Right cardiac atrium (tissue), 5 donors: ENCODE results near the gene TMCC1. TPM values are rescaled to one million over a fixed set of nuclear protein-coding genes. Genes with fewer than 3 reads are reported as not detected.

ENCODE experiments used
- ATAC-seq, 2 donors: fragments of 200-7000 bp; cut with Tn5 transposase; one replicate each; pipeline versions ENCODE4 v1.8.0 to v1.9.1; 2020; ENCODE audit warnings: moderate library complexity in 2 of 2, mild to moderate bottlenecking in 1 of 2
- DNase-seq, 3 donors: peaks; one replicate each; pipeline ENCODE4 v3.0.0-alpha.2; 2020
- H3K27ac ChIP-seq: one replicate; pipeline ENCODE4 v1.5.1; 2013; ENCODE audit warnings: mild to moderate bottlenecking, low read length, control low read depth, moderate library complexity
- H3K27me3 ChIP-seq: one replicate; pipeline ENCODE4 v1.6.1; 2013; ENCODE audit not compliant: control insufficient read depth, insufficient read depth
- H3K4me1 ChIP-seq: one replicate; pipeline ENCODE4 v1.6.1; 2013; ENCODE audit warnings: low read length; ENCODE audit not compliant: control insufficient read depth, insufficient read depth
- H3K4me3 ChIP-seq: one replicate; pipeline ENCODE4 v1.5.1; 2013; ENCODE audit warnings: low read length, control low read depth
- H3K9me3 ChIP-seq: one replicate; pipeline ENCODE4 v1.6.1; 2013; ENCODE audit warnings: low read length; ENCODE audit not compliant: control insufficient read depth
- WGBS: extraction: QIAGEN DNeasy Blood & Tissue Kit; methylation state at CpG from one replicate; pipeline ENCODE4 v1.1.7; 2013; 5-methylcytosine and 5-hydroxymethylcytosine counted together
- intact Hi-C, 4 donors: fragments of 100-400 bp; cut with DNase I; formaldehyde crosslinking; loops; one replicate each; pipeline versions ENCODE4 v1.11.0 to v1.14.0; 2022 to 2023
- polyA plus RNA-seq: library from polyadenylated mRNA; stranded (reverse); fragments of 200-250 nt; gene quantifications from one replicate; pipeline ENCODE4 v1.2.3, GENCODE V29; 2013
- total RNA-seq, 4 donors: library from RNA; stranded (reverse); fragmentation: NEBNext Ultra II Directional; extraction: Animal tissue kit (Norgen Biotek cat#: 25700); gene quantifications; one replicate each; pipeline ENCODE4 v1.2.1, GENCODE V29; 2021
- donor health status: healthy with polysubstance abuse.
- donor health status: DM: no; HTN: yes; CAD: no.
- donor health status: DM: no; HTN: no; CAD: no.
- donor health status: DM: no; HTN: yes; CAD: no; lungs with severe emphysema.
- donor health status: DM: yes; HTN: yes; CAD: no.

Gene TMCC1
- total and polyA plus RNA-seq, 5 donors = 12.9 to 45.0 (median 42.9) TPM

GRCh38 chr3:129662191-129662608 lies 231.3 kb downstream of the TMCC1 start:
- no peaks in the 10 kb centered on the region for H3K9me3 ChIP-seq
- no peak overlapping the region for H3K27ac ChIP-seq
- WGBS = 70% methylated on average over 4 of the region's 4 CpGs
- H3K4me3 ChIP-seq = no peak overlapping the region
- intact Hi-C loops = no loop called here
- H3K4me1 ChIP-seq = peaks cover 6% of the 10 kb centered on the region
- ATAC-seq (no peak), DNase-seq (no peak)
- H3K27me3 ChIP-seq = no peaks in the 10 kb centered on the region

DNA sequence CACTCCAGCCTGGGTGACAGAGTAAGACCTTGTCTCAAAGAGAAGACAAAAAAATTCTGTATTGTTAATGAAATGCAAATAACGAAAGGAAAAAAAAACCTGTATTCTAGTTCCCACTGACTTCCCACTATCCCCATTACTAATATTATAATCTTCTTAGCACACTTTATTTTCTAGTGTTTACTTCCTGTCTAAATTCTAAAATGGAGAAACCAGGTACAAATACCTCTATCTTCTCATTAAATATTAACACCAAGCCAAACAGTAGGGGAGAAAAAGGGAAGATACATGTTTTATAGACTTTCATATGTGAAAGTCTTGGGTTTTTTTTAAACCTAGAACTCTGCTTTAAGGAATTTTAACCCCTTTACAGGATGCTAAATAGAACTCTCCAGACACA lies 231.7 kb downstream of the TMCC1 start:
- DNase-seq = no peak
- ATAC-seq = no peak
- Histone ChIP-seq H3K4me1 (peaks cover 6% of the 10 kb centered on the region), H3K9me3 (no peaks in the 10 kb centered on the region), H3K4me3 (no peak overlapping the region), H3K27ac (no peak overlapping the region), H3K27me3 (no peaks in the 10 kb centered on the region)
- WGBS = 90% methylated on average over 1 of the region's 1 CpG
- intact Hi-C loops = no loop called here

- intact Hi-C loops = loop anchor here in 1 of 4 donors (10.0 kb wide), 1 partner anchor 107 kb away; no protein-coding TSS in a partner anchor
- ATAC-seq (no peak), DNase-seq (no peak)
- Histone ChIP-seq H3K4me1 (peaks cover 4% of the 10 kb centered on the region), H3K27me3 (no peaks in the 10 kb centered on the region), H3K4me3 (no peak overlapping the region), H3K9me3 (no peaks in the 10 kb centered on the region), H3K27ac (peak overlapping the region; percentile 63)
- 57% methylated on average over 4 of the region's 4 CpGs for WGBS
Observed at GRCh38 chr3:129658110-129658843, 235.2 kb downstream of the TMCC1 start.

GRCh38 chr3:129657261-129658046 lies 236.1 kb downstream of the TMCC1 start:
- Histone ChIP-seq H3K4me3 (no peak overlapping the region), H3K27ac (no peak overlapping the region), H3K27me3 (no peaks in the 10 kb centered on the region), H3K9me3 (no peaks in the 10 kb centered on the region), H3K4me1 (peaks cover 4% of the 10 kb centered on the region)
- WGBS = 80% methylated on average over 2 of the region's 2 CpGs
- DNase-seq = no peak
- ATAC-seq = peak in 1 of 2 donors; percentile 33
- intact Hi-C loops = loop anchor here in 1 of 4 donors (10.0 kb wide), 1 partner anchor 107 kb away; no protein-coding TSS in a partner anchor

DNA sequence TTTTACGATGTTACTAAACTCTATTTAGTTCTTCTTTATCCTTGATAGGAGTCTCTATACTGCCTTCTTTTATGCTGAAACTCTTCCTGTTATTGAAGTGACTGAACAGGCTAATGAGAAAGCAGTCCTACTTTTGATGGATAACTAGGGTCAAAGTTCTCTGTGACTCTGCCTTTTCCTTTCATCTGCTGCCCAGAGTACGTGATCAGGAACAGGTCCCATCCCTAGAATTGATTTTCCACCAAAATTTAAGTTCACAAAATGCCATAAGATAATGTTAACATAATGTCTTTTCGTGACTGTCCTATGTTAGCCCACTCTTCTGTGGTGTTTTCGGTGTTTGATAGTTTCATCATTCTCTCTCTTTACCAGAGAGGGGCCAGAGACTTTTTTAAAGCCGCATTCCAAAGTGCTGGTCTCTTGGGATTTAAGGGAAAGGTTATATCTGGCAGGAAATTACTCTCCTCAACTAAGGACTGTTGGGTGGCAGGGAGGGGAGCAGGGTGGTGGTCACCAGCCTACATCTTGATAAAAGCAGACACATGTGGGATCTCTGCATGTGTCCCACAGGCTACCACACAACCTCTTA lies 236.8 kb downstream of the TMCC1 start:
- Histone ChIP-seq H3K4me3 (no peak overlapping the region), H3K4me1 (peaks cover 4% of the 10 kb centered on the region), H3K9me3 (no peaks in the 10 kb centered on the region), H3K27me3 (no peaks in the 10 kb centered on the region), H3K27ac (no peak overlapping the region)
- peak in 1 of 2 donors; percentile 32 for ATAC-seq
- DNase-seq = no peak
- 77% methylated on average over 5 of the region's 5 CpGs for WGBS
- intact Hi-C loops = loop anchor here in 1 of 4 donors (10.0 kb wide), 1 partner anchor 108 kb away; no protein-coding TSS in a partner anchor

- no peak overlapping the region for H3K27ac ChIP-seq
- H3K27me3 ChIP-seq = no peaks in the 10 kb centered on the region
- no peak overlapping the region for H3K4me3 ChIP-seq
- H3K4me1 ChIP-seq = peaks cover 4% of the 10 kb centered on the region
- no peaks in the 10 kb centered on the region for H3K9me3 ChIP-seq
- no peak for DNase-seq
- intact Hi-C loops = loop anchor here in 1 of 4 donors (10.0 kb wide), 1 partner anchor 110 kb away; no protein-coding TSS in a partner anchor
- ATAC-seq = no peak
- WGBS = 93% methylated on average over 4 of the region's 4 CpGs
Observed at GRCh38 chr3:129655291-129655700, 238.2 kb downstream of the TMCC1 start.

DNA sequence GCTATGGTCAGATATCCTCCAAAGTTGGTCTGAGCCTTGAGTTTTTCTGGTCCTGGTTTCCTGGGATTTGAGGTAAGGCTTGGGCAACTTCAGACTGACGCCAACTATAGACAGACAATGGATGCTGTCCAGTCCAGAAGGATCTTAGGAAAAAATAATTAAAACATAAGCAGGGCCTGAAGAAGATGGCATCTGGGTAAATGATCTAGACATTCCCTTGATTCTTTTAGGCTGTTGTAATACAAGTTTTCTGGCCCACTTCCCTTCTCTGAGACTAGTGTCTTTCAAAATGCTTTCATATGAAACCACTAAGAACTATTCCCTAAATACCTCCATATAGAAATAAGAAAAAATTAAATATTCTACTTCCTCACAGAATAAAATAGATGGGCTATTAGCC lies 239.4 kb downstream of the TMCC1 start:
- Histone ChIP-seq H3K4me3 (no peak overlapping the region), H3K4me1 (peaks cover 4% of the 10 kb centered on the region), H3K27me3 (no peaks in the 10 kb centered on the region), H3K9me3 (no peaks in the 10 kb centered on the region), H3K27ac (no peak overlapping the region)
- DNase-seq = no peak
- ATAC-seq = no peak
- WGBS = 96% methylated on average over 1 of the region's 1 CpG
- intact Hi-C loops = loop anchor here in 3 of 4 donors (5.0 to 10.0 kb wide), 3 partner anchors 111 to 278 kb away; no protein-coding TSS in a partner anchor

DNA sequence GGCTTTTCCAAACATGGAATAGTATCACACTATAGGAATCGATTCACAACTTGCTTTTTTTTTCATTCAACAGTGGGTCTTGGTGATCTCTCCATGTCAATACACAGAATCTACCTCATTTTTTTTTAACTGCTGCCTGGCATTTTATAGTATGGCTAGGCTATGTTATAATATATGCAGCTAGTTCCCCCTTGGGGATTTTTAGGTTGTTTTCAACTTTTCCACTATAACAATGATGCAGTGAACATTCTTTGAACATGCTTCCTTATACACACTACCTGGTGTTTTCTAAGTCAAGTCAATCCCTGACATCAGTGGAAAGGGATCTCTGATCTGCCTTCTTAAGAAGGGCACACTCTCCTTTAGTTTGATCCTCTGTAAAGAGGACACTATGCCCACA lies 240.5 kb downstream of the TMCC1 start:
- Histone ChIP-seq H3K9me3 (no peaks in the 10 kb centered on the region), H3K4me1 (peaks cover under 1% of the 10 kb centered on the region), H3K27me3 (no peaks in the 10 kb centered on the region), H3K4me3 (no peak overlapping the region), H3K27ac (no peak overlapping the region)
- 73% methylated on average over 1 of the region's 1 CpG for WGBS
- DNase-seq (no peak), ATAC-seq (no peak)
- intact Hi-C loops = loop anchor here in 3 of 4 donors (5.0 to 10.0 kb wide), 3 partner anchors 112 to 279 kb away; no protein-coding TSS in a partner anchor

DNA sequence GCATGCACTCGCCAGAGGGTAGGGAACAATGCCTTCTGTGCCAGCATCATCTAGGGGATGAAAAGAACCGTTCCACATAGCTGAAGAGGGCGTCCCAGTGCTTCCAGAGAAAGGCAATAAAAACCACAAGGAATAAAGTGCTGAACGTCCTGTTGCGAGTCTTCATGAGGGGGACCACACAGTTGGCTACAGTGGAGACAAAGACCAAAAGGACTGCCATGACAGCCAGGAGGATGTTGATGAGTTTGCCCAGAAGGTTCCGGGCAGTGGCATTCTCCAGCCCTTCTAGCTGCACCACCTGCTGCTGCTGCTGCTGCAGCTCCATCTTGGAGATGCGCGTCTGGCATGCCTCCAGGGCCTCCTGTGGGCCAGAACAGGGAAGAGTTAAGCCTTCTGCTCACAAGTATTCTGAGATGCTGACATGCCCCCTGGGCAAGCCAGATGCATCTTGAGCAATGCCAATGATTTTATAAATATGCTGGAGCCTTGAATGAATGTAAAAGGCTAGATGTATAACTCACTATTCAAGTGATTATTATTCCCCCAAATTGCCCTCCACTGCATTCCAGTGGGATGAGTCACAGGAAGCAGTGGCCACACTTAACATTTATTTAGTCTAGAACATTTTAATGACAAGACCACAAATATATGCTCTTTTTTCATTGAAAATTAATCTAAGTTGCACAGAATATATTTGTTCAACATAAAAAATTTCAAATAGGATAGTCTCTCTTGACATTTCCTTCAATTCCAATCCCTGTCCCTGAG lies 241.9 kb downstream of the TMCC1 start:
- H3K4me3 ChIP-seq = no peak overlapping the region
- intact Hi-C loops = loop anchor here in 3 of 4 donors (2.0 to 10.0 kb wide), 4 partner anchors 113 to 281 kb away; no protein-coding TSS in a partner anchor
- H3K27ac ChIP-seq = no peak overlapping the region
- H3K4me1 ChIP-seq = no peaks in the 10 kb centered on the region
- WGBS = 73% methylated on average over 8 of the region's 8 CpGs
- H3K27me3 ChIP-seq = no peaks in the 10 kb centered on the region
- H3K9me3 ChIP-seq = no peaks in the 10 kb centered on the region
- no peak for ATAC-seq
- peak in 2 of 3 donors; percentile 51 to 68 for DNase-seq

DNA sequence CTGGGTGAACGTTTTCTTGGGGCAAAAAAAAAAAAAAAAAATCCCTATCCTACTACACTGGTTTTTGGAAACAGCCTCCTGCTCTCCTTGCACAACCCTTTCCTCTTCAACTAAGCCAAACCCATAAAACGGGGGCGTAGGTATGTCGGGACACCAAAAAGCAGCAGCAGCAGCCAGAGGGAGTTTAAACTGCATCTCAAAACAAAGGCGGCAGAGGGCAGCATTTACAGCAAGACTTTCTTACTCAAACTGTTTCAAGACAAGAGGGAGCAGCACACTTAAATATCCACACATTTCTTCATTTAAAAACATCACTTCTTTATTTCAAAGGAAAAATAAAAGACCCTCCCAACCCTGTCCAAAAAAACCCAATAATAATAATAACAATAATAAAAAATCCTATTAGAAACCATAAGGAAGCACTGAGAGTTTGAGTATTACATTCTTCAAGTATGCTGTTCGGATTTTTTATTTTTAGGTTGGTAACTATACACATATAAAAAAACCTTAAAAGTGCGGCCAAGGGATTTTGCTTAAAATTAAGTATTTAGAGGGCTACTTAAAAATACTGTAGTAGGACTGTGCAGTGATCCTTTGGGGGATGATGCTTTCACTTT lies 243.1 kb downstream of the TMCC1 start:
- 29% methylated on average over 7 of the region's 7 CpGs for WGBS
- Histone ChIP-seq H3K4me3 (no peak overlapping the region), H3K4me1 (no peaks in the 10 kb centered on the region), H3K27me3 (no peaks in the 10 kb centered on the region), H3K9me3 (no peaks in the 10 kb centered on the region), H3K27ac (no peak overlapping the region)
- ATAC-seq (peak; percentile 65 to 76), DNase-seq (peak; percentile 67 to 78 (median 69))
- intact Hi-C loops = loop anchor here in 3 of 4 donors (2.0 to 10.0 kb wide), 4 partner anchors 114 to 282 kb away; no protein-coding TSS in a partner anchor
